Spleen (tissue), 11 donors: ENCODE measurements around the gene BNIP3. TPM values are rescaled to one million over a fixed set of nuclear protein-coding genes. Genes with fewer than 3 reads are reported as not detected.

Source experiments
- DNase-seq: peaks from one replicate; pipeline ENCODE4 v3.0.0-alpha.2; 2020
- H3K27ac ChIP-seq, 8 donors: fragments of 200-600 bp; sonication (generic) in 7 of 8; 1 replicate in 4 of 8; 2 replicates in 4 of 8; pipeline versions ENCODE4 v1.5.0 to v1.8.0; 2016 to 2021; ENCODE audit warnings: inconsistent platforms in 4 of 8, mild to moderate bottlenecking in 4 of 8, moderate library complexity in 1 of 8
- H3K27me3 ChIP-seq, 7 donors: fragments of 200-600 bp; sonication (generic) in 6 of 7; replicated peaks in 1 of 7; 1 replicate in 4 of 7; 2 replicates in 3 of 7; pipeline versions ENCODE4 v1.5.0 to v1.8.0; 2016 to 2021; ENCODE audit warnings: inconsistent platforms in 3 of 7, mild to moderate bottlenecking in 1 of 7
- H3K36me3 ChIP-seq, 6 donors: fragments of 200-600 bp; sonication (generic) in 5 of 6; 1 replicate in 4 of 6; 2 replicates in 2 of 6; pipeline versions ENCODE4 v1.5.0 to v1.8.0; 2016 to 2021; ENCODE audit warnings: inconsistent platforms in 2 of 6
- H3K4me1 ChIP-seq, 6 donors: fragments of 200-600 bp; sonication (generic) in 5 of 6; 1 replicate in 3 of 6; 2 replicates in 3 of 6; pipeline versions ENCODE4 v1.5.0 to v1.8.0; 2016 to 2021; ENCODE audit warnings: inconsistent platforms in 3 of 6
- H3K4me3 ChIP-seq, 8 donors: fragments of 200-600 bp; sonication (generic) in 7 of 8; 1 replicate in 4 of 8; 2 replicates in 4 of 8; pipeline versions ENCODE4 v1.5.0 to v1.8.0; 2016 to 2021; ENCODE audit warnings: inconsistent platforms in 4 of 8, mild to moderate bottlenecking in 4 of 8, moderate library complexity in 2 of 8
- H3K9me3 ChIP-seq, 8 donors: fragments of 200-600 bp; sonication (generic) in 7 of 8; 1 replicate in 4 of 8; 2 replicates in 4 of 8; pipeline versions ENCODE4 v1.5.0 to v1.8.0; 2016 to 2021; ENCODE audit warnings: inconsistent platforms in 4 of 8
- CTCF ChIP-seq, 11 experiments: fragments of 200-600 bp in 7 of 11; fragments of 450-650 bp in 4 of 11; sonication (generic) in 4 of 11; IDR thresholded peaks in 8 of 11; conservative IDR thresholded peaks in 3 of 11; 1 replicate in 7 of 11; 2 replicates in 4 of 11; pipeline versions ENCODE4 v1.4.0 to v1.8.0; 2016 to 2021; ENCODE audit warnings: antibody characterized with exemption in 11 of 11, inconsistent platforms in 4 of 11, mild to moderate bottlenecking in 1 of 11
- POLR2A ChIP-seq, 3 donors: fragments of 450-650 bp; IDR thresholded peaks; one replicate each; pipeline ENCODE4 v1.5.1; 2017; ENCODE audit warnings: antibody characterized with exemption in 3 of 3, mild to moderate bottlenecking in 1 of 3
- POLR2AphosphoS5 ChIP-seq, 3 donors: sonication (generic); formaldehyde crosslinking; IDR thresholded peaks; one replicate each; pipeline ENCODE4 v1.5.1; 2017; ENCODE audit warnings: antibody characterized with exemption in 3 of 3
- WGBS, 5 donors: extraction: QIAGEN DNeasy Blood & Tissue Kit in 3 of 5; methylation state at CpG; one replicate each; pipeline versions ENCODE4 v1.1.5 to v1.1.7; 2013 to 2018; 5-methylcytosine and 5-hydroxymethylcytosine counted together
- intact Hi-C: fragments of 100-400 bp; cut with DNase I; formaldehyde crosslinking; loops from one replicate; pipeline ENCODE4 v1.15.0; 2023; ENCODE audit warnings: low total_unique reads
- polyA plus RNA-seq, 3 donors: library from polyadenylated mRNA; stranded (reverse); fragments of 200-250 nt; gene quantifications; one replicate each; pipeline ENCODE4 v1.2.1, GENCODE V29; 2013
- total RNA-seq, 7 donors: library from RNA; depleted of rRNA in 3 of 7; stranded (reverse); fragments of >200 nt in 3 of 7; fragmentation: NEBNext Ultra II Directional in 4 of 7; extraction: Animal tissue kit (Norgen Biotek cat#: 25700) in 4 of 7; gene quantifications; one replicate each; pipeline versions ENCODE4 v1.1.0 to v1.2.1, GENCODE V29; 2016 to 2021
- donor health status: healthy with polysubstance abuse.
- donor health status: DM: no; HTN: no; CAD: no; lungs with moderate emphysema.
- donor health status: DM: no; HTN: no; CAD: no.
- donor health status: Bipolar disorder and iron deficiency.
- donor health status: healthy.
- donor health status: DM: no; HTN: no; CAD: no.
- donor health status: DM: yes; HTN: yes; CAD: no.

The BNIP3 gene
- total and polyA plus RNA-seq, 10 donors = 4.2 to 42.6 (median 16.6) TPM

- peaks cover 0 to 32% (median 6%) of the 10 kb centered on the region in 7 donors for H3K27me3 ChIP-seq
- H3K36me3 ChIP-seq = no peaks in the 10 kb centered on the region
- H3K9me3 ChIP-seq = no peaks in the 10 kb centered on the region
- 80 to 85% (median 83%) methylated on average over 11 to 16 of the region's 16 CpGs for WGBS, 5 donors
- no peak for DNase-seq
- intact Hi-C loops = loop anchor here (2.0 kb wide), 1 partner anchor 135 kb away; no protein-coding TSS in a partner anchor
- no peak overlapping the region for H3K27ac ChIP-seq
- TF ChIP-seq CTCF (IDR thresholded peaks at IDR 0.05 in 8 of 11, conservative IDR thresholded peaks at IDR 0.05 in 3 of 11) (no peak), POLR2AphosphoS5 (IDR thresholded peaks at IDR 0.05) (no peak), POLR2A (IDR thresholded peaks at IDR 0.05) (no peak)
- H3K4me1 ChIP-seq = peaks cover 0 to 20% (median 12%) of the 10 kb centered on the region in 6 donors
- H3K4me3 ChIP-seq = no peak overlapping the region
These were observed 39.9 kb upstream of the BNIP3 start for GRCh38 chr10:132021504-132022143.

DNA sequence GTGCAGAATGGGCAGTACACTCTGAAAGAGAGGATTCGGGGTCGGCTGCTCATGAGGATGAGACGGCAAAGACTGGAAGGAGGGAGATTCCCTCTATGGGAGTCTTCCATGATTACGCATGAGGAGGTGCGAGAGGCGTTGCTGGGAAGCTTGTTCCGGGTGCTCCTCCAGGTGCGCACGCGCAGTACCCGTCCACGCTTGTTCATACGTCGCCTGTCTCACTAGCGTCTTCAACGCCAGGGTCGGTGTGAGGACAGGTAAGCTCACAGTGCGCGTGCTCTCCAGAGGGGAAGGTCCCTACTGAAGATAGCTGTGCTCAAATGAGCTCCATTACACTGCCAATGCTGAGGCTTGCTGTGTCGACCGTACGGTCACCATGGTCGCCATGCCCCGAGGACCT, 39.3 kb upstream of the BNIP3 start:
- H3K27ac ChIP-seq = no peak overlapping the region
- H3K27me3 ChIP-seq = peaks cover 0 to 29% (median 6%) of the 10 kb centered on the region in 7 donors
- H3K9me3 ChIP-seq = no peaks in the 10 kb centered on the region
- intact Hi-C loops = no loop called here
- TF ChIP-seq CTCF (IDR thresholded peaks at IDR 0.05 in 8 of 11, conservative IDR thresholded peaks at IDR 0.05 in 3 of 11) = no peak
- TF ChIP-seq POLR2A (IDR thresholded peaks at IDR 0.05) = no peak
- TF ChIP-seq POLR2AphosphoS5 (IDR thresholded peaks at IDR 0.05) = no peak
- H3K4me3 ChIP-seq = no peak overlapping the region
- H3K36me3 ChIP-seq = no peaks in the 10 kb centered on the region
- WGBS, 5 donors = 88 to 96% (median 95%) methylated on average over 19 to 24 of the region's 24 CpGs
- H3K4me1 ChIP-seq = peaks cover 0 to 20% (median 12%) of the 10 kb centered on the region in 6 donors
- no peak for DNase-seq

- H3K27me3 ChIP-seq = peaks cover 0 to 23% (median 6%) of the 10 kb centered on the region in 7 donors
- WGBS, 5 donors = 83 to 89% (median 86%) methylated on average over 13 of the region's 13 CpGs
- H3K9me3 ChIP-seq = no peaks in the 10 kb centered on the region
- no peak for DNase-seq
- no peak overlapping the region for H3K4me3 ChIP-seq
- no peaks in the 10 kb centered on the region for H3K36me3 ChIP-seq
- intact Hi-C loops = no loop called here
- no peak overlapping the region for H3K27ac ChIP-seq
- peaks cover 0 to 20% (median 12%) of the 10 kb centered on the region in 6 donors for H3K4me1 ChIP-seq
- TF ChIP-seq CTCF (IDR thresholded peaks at IDR 0.05 in 8 of 11, conservative IDR thresholded peaks at IDR 0.05 in 3 of 11) (no peak), POLR2AphosphoS5 (IDR thresholded peaks at IDR 0.05) (no peak), POLR2A (IDR thresholded peaks at IDR 0.05) (no peak)
These were observed 38.7 kb upstream of the BNIP3 start for GRCh38 chr10:132020456-132020855.

DNA sequence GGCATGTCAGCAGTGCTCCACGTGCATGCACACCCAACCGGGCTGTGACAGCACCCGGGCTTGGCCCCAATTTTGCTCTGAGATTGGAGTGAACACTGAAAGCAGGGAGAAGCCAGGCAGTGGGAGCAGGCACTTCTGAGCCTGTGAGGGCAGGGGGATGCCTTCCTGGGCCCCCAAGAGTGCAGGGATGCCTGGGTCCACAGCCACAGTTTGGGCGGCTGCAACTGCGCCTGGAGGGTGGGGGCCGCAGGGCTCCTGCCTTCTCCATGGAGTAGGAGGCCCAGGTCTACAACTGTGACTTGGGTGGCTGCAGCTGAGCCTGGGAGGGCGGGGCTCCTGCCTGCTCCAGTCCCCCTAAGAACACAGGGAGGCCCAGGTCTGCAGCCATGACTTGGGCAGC, 37.6 kb upstream of the BNIP3 start:
- no peak for DNase-seq
- WGBS, 5 donors = 89 to 100% (median 97%) methylated on average over 2 to 7 of the region's 7 CpGs
- no peak overlapping the region for H3K27ac ChIP-seq
- intact Hi-C loops = no loop called here
- H3K27me3 ChIP-seq = peaks cover 0 to 13% (median 3%) of the 10 kb centered on the region in 7 donors
- TF ChIP-seq POLR2AphosphoS5 (IDR thresholded peaks at IDR 0.05) (no peak), CTCF (IDR thresholded peaks at IDR 0.05 in 8 of 11, conservative IDR thresholded peaks at IDR 0.05 in 3 of 11) (no peak), POLR2A (IDR thresholded peaks at IDR 0.05) (no peak)
- no peaks in the 10 kb centered on the region for H3K36me3 ChIP-seq
- H3K4me3 ChIP-seq = no peak overlapping the region
- H3K9me3 ChIP-seq = no peaks in the 10 kb centered on the region
- peaks cover 0 to 20% (median 12%) of the 10 kb centered on the region in 6 donors for H3K4me1 ChIP-seq
